Thoracic aorta (tissue), 2 donors: ENCODE data around the gene JAM3. TPM values are rescaled to one million over a fixed set of nuclear protein-coding genes. Genes with fewer than 3 reads are reported as not detected.
"Not testable (repeated sequence)": the region's sequence is repeated elsewhere in the genome, so short reads cannot be mapped to it uniquely, and the experiment has no call there.

Source experiments
- ATAC-seq: fragments of 150-250 bp; one replicate; pipeline ENCODE4 v1.8.0; 2017; ENCODE audit warnings: low read depth; ENCODE audit not compliant: insufficient number of reproducible peaks, low FRiP score
- DNase-seq: peaks from one replicate; pipeline ENCODE4 v3.0.0-alpha.2; 2020; ENCODE audit warnings: low spot score
- H3K27ac ChIP-seq, 2 donors: fragments of 200-600 bp; sonication (generic); 1 replicate in 1 of 2; 2 replicates in 1 of 2; pipeline ENCODE4 v1.5.1; 2016; ENCODE audit warnings: mild to moderate bottlenecking in 2 of 2, moderate library complexity in 2 of 2
- H3K27me3 ChIP-seq: fragments of 200-600 bp; sonication (generic); replicated peaks from 2 replicates; pipeline ENCODE4 v1.6.0; 2016; ENCODE audit warnings: mild to moderate bottlenecking; ENCODE audit not compliant: insufficient read depth
- H3K36me3 ChIP-seq: fragments of 200-600 bp; sonication (generic); one replicate; pipeline ENCODE4 v1.5.1; 2016
- H3K4me1 ChIP-seq, 2 donors: fragments of 200-600 bp; sonication (generic); 1 replicate in 1 of 2; 2 replicates in 1 of 2; pipeline versions ENCODE4 v1.5.1 to v1.6.0; 2016; ENCODE audit warnings: low read depth in 2 of 2, mild to moderate bottlenecking in 1 of 2; ENCODE audit not compliant: control insufficient read depth in 1 of 2
- H3K4me3 ChIP-seq: fragments of 200-600 bp; sonication (generic); 2 replicates; pipeline ENCODE4 v1.5.1; 2016; ENCODE audit warnings: mild to moderate bottlenecking
- H3K9me3 ChIP-seq: fragments of 200-600 bp; sonication (generic); 2 replicates; pipeline ENCODE4 v1.5.1; 2016
- total RNA-seq, 2 donors: library from RNA; depleted of rRNA; stranded (reverse); fragments of >200 nt; gene quantifications; one replicate each; pipeline versions ENCODE4 v1.1.0 to v1.2.3, GENCODE V29; 2016
- TF ChIP-seq, protein P1 (sequence below): fragments of 200-600 bp; sonication (generic); IDR thresholded peaks from one replicate; pipeline ENCODE4 v1.5.1; 2019; ENCODE audit warnings: antibody characterized with exemption

Gene JAM3
- total RNA-seq, 2 donors from 2014 or later, result 83.7 to 110 TPM

DNA sequence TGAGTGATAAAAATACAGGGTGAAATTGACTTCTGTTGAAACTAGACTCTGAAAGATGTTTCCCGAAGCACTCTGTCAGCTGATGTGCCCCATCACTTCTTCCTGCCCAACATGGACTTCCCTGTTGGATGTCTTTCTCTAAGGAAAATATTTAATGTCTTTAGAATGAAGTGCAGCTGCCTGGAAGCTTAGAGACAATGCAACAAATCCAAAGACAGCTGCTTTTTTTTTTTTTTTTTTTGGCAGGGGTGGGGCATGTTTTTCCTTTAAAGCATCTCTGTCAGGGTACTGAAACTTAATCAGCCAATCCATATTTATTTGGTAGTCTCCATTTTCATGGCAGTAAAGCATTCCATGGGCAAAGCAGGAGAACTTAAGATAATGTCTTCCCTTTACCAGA is 5.9 kb downstream of the JAM3 start:
- peaks cover 10 to 52% of the 10 kb centered on the region in 2 donors for H3K4me1 ChIP-seq
- no peaks in the 10 kb centered on the region for H3K36me3 ChIP-seq
- TF ChIP-seq, protein P1, sequence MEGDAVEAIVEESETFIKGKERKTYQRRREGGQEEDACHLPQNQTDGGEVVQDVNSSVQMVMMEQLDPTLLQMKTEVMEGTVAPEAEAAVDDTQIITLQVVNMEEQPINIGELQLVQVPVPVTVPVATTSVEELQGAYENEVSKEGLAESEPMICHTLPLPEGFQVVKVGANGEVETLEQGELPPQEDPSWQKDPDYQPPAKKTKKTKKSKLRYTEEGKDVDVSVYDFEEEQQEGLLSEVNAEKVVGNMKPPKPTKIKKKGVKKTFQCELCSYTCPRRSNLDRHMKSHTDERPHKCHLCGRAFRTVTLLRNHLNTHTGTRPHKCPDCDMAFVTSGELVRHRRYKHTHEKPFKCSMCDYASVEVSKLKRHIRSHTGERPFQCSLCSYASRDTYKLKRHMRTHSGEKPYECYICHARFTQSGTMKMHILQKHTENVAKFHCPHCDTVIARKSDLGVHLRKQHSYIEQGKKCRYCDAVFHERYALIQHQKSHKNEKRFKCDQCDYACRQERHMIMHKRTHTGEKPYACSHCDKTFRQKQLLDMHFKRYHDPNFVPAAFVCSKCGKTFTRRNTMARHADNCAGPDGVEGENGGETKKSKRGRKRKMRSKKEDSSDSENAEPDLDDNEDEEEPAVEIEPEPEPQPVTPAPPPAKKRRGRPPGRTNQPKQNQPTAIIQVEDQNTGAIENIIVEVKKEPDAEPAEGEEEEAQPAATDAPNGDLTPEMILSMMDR, result no peak
- no peak for DNase-seq
- H3K9me3 ChIP-seq, result no peaks in the 10 kb centered on the region
- no peaks in the 10 kb centered on the region for H3K27me3 ChIP-seq
- no peak overlapping the region for H3K4me3 ChIP-seq
- no peak for ATAC-seq
- no peak overlapping the region for H3K27ac ChIP-seq

DNA sequence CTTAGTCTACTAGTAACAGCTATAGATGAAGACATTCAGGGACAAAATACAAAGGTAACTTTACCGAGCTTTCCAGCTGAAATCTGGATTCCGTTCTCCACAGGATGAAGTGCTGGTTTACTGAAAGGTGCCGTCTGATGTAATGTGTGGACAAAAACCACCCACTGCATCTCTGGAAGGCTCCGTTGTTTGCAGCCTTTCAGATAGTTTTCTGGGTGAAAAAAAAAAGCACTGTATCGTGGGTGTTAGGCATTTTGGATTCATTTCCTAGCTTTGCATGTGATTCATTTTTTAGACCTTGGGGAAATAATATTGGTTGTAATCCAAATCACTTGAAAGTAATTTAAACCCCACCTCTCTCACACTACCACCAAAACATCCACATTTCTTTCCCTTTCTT is 10.4 kb downstream of the JAM3 start:
- TF ChIP-seq, protein P1, result no peak
- H3K9me3 ChIP-seq, result no peaks in the 10 kb centered on the region
- no peak overlapping the region for H3K4me3 ChIP-seq
- H3K4me1 ChIP-seq, result peaks cover 6 to 32% of the 10 kb centered on the region in 2 donors
- no peaks in the 10 kb centered on the region for H3K36me3 ChIP-seq
- H3K27me3 ChIP-seq, result no peaks in the 10 kb centered on the region
- ATAC-seq (no peak), DNase-seq (no peak)
- H3K27ac ChIP-seq, result no peak overlapping the region

DNA sequence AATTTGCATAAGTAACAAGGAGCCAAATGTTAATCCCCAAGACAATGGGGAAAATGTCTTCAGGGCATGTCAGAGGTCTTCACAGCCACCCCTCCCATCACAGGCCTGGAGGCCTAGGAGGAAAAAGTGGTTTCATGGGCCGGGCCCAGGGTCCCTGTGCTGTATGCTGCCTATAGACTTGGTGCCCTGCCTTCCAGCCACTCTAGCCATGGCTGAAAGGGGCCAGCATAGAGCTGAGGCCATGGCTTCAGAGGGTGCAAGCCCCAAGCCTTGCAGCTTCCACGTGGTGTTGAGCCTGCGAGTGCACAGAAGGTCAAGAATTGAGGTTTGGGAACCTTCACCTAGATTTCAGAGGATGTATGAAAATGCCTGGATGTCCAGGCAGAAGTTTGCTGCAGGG is 12.4 kb downstream of the JAM3 start:
- ATAC-seq, H3K4me3 ChIP-seq, DNase-seq, H3K36me3 ChIP-seq, H3K27ac ChIP-seq, H3K27me3 ChIP-seq, H3K9me3 ChIP-seq: not testable (repeated sequence)
- H3K4me1 ChIP-seq, result peaks cover 13 to 38% of the 10 kb centered on the region in 2 donors

DNA sequence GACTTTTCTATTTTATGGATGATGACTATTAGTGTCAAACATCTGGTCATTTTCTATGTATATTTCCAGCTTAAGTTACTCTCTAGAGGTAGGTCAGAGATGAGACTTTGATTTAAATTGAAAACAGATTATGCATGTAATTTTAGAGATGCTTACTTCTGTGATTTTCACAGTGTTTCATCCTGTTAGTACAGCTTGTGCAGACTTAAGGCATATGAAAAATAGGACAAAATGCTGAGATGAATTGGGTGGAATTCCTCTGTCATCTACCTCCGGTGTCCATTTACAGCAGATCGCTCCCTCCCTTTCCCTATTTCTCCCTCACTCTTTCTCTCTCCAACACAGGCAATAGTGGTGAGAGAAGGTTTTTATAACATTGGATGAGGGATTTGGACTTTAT is 14.1 kb downstream of the JAM3 start:
- no peaks in the 10 kb centered on the region for H3K36me3 ChIP-seq
- H3K4me1 ChIP-seq, result peaks cover 14 to 45% of the 10 kb centered on the region in 2 donors
- no peak for DNase-seq
- H3K27ac ChIP-seq, result no peak overlapping the region
- no peak overlapping the region for H3K4me3 ChIP-seq
- H3K27me3 ChIP-seq, result no peaks in the 10 kb centered on the region
- H3K9me3 ChIP-seq, result no peaks in the 10 kb centered on the region
- TF ChIP-seq, protein P1, result no peak
- no peak for ATAC-seq

DNA sequence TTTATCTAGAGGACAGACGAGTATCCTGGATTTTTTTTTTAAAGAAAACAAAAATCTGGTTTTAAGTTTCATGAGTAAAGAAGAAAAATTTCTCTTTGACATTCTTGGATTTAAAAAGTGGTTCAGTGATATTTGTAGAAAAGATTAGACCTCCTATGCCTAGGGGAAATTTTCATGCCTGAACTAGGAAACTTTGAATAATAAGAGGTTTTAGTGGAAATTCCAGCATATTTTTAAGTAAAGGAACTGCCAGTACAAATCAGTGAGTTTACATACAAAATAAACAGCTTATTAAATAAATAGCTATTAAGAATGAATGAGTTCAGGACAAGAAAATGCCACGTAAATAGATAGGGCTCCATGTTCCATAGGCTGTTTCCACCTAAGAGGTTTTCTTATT is 17.5 kb downstream of the JAM3 start:
- no peak for ATAC-seq
- no peaks in the 10 kb centered on the region for H3K36me3 ChIP-seq
- H3K27me3 ChIP-seq, result no peaks in the 10 kb centered on the region
- TF ChIP-seq, protein P1, result no peak
- H3K9me3 ChIP-seq, result no peaks in the 10 kb centered on the region
- H3K27ac ChIP-seq, result peak overlapping the region in 1 of 2 donors; percentile 34
- H3K4me1 ChIP-seq, result peaks cover 9 to 34% of the 10 kb centered on the region in 2 donors
- no peak for DNase-seq
- H3K4me3 ChIP-seq, result no peak overlapping the region

DNA sequence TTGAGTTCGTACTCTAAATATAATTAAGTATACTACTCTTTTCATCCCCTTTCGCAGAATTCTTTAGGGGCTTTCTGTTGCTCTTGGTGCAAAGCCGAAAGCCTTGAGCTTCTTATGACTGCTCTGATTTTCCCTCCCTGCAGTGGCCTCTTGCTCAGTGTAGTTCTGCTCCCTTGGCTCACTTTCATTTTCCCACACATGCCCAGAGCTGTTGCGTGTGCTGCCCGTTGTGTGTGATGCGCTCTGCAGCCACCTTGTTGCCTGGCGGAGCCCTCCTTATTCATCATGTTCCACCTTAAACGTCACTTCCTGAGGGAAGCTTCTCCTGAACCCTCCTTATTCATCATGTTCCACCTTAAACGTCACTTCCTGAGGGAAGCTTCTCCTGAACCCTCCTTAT is 23.1 kb downstream of the JAM3 start:
- not testable (repeated sequence) for H3K27me3 ChIP-seq, H3K4me3 ChIP-seq, H3K36me3 ChIP-seq, DNase-seq, ATAC-seq, H3K4me1 ChIP-seq, H3K27ac ChIP-seq, H3K9me3 ChIP-seq
